Measurements from ENCODE around the gene SLC12A7. TPM values are rescaled to one million over a fixed set of nuclear protein-coding genes. Genes with fewer than 3 reads are reported as not detected.

SLC12A7 gene
- total RNA-seq, 4 donors from 2014 or later = 18.8 to 28.7 (median 24.5) TPM

DNA sequence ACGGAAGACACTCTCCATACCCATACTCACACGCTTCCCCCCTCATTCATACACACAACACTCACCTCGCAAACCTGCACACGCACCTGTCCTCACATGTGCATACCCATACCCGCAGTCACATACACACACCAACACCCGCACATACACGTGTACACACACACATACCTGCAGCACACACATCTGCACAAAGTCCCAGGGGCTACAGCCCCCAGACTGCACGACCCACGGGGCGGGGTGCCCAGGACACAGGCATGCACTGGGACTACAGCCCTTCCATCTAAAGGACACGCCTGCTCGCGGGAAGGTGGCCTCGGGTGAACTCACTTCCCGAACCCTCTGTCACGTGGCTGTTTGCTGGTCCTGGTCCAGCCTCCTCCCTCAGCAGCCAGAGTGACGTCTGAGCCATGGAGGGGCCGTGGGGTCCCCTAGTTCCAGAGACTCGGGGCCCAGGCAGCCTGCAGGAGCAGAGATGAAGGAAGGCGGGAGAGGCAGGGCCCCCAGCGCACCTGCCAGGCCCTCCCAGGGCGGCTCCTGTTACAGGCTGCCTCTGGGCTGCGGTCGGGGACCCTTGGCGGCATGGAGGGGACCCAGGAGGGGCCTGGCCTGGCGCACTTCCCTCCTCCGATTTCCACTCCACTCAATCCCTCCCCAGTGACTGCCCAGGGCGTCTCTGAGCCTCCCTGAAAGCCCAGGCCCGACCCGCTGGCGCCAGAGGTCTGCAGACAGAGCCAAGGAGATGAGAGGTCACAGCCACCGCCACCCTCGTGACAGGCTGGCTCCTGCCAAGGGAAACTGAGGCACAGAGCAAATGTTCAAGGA lies 8.1 kb downstream of the SLC12A7 start:
- whole genome bisulfite sequencing, 2 donors (ENCODE audit: low coverage in 1 of 2) = 30 to 50% methylated on average over 2 to 14 of the region's 33 CpGs
- TF ChIP-seq, protein P1, sequence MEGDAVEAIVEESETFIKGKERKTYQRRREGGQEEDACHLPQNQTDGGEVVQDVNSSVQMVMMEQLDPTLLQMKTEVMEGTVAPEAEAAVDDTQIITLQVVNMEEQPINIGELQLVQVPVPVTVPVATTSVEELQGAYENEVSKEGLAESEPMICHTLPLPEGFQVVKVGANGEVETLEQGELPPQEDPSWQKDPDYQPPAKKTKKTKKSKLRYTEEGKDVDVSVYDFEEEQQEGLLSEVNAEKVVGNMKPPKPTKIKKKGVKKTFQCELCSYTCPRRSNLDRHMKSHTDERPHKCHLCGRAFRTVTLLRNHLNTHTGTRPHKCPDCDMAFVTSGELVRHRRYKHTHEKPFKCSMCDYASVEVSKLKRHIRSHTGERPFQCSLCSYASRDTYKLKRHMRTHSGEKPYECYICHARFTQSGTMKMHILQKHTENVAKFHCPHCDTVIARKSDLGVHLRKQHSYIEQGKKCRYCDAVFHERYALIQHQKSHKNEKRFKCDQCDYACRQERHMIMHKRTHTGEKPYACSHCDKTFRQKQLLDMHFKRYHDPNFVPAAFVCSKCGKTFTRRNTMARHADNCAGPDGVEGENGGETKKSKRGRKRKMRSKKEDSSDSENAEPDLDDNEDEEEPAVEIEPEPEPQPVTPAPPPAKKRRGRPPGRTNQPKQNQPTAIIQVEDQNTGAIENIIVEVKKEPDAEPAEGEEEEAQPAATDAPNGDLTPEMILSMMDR (IDR thresholded peaks at IDR 0.05) = no peak
- TF ChIP-seq EP300 (IDR thresholded peaks at IDR 0.05) (no peak), POLR2AphosphoS5 (IDR thresholded peaks at IDR 0.05) (peak; percentile 21), POLR2A (IDR thresholded peaks at IDR 0.05) (no peak)
- H3K9me3 ChIP-seq = no peaks in the 10 kb centered on the region
- peak overlapping the region in 3 of 4 donors; percentile 56 to 90 (median 76) for H3K27ac ChIP-seq
- H3K4me1 ChIP-seq = peaks cover 0 to 98% (median 47%) of the 10 kb centered on the region in 3 donors
- ATAC-seq = peak; percentile 54
- H3K27me3 ChIP-seq = no peaks in the 10 kb centered on the region
- no peaks in the 10 kb centered on the region for H3K36me3 ChIP-seq
- H3K4me3 ChIP-seq = peak overlapping the region in 1 of 2 donors; percentile 25

DNA sequence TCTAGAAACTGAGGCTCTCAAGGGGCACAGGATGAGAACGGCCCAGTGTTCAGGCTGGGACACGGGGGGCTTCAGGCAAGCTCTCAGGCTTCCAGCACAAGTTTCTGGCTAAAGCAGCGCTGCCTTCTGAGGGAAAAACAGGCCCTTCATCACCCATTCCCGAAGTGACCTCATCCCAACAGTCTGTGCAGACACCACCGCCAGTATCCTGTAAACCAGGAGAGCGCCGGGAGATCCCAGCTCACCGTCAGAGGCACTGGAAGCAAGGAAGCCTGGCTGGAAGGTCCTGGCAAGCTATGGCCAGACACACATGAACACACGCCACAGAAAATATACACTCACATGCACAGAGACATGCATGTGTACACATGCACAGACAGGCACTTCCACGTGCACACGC lies 8.8 kb downstream of the SLC12A7 start:
- ATAC-seq = no peak
- no peak overlapping the region for H3K4me3 ChIP-seq
- H3K27me3 ChIP-seq = no peaks in the 10 kb centered on the region
- 68 to 70% methylated on average over 2 to 5 of the region's 11 CpGs for WGBS, 2 donors (ENCODE audit: low coverage in 1 of 2)
- H3K36me3 ChIP-seq = no peaks in the 10 kb centered on the region
- peaks cover 0 to 95% (median 47%) of the 10 kb centered on the region in 3 donors for H3K4me1 ChIP-seq
- no peaks in the 10 kb centered on the region for H3K9me3 ChIP-seq
- H3K27ac ChIP-seq = peak overlapping the region in 3 of 4 donors; percentile 19 to 90 (median 56)
- no peak for TF ChIP-seq POLR2AphosphoS5 (IDR thresholded peaks at IDR 0.05)
- no peak for TF ChIP-seq EP300 (IDR thresholded peaks at IDR 0.05)
- no peak for TF ChIP-seq POLR2A (IDR thresholded peaks at IDR 0.05)
- TF ChIP-seq, protein P1 (IDR thresholded peaks at IDR 0.05) = no peak

DNA sequence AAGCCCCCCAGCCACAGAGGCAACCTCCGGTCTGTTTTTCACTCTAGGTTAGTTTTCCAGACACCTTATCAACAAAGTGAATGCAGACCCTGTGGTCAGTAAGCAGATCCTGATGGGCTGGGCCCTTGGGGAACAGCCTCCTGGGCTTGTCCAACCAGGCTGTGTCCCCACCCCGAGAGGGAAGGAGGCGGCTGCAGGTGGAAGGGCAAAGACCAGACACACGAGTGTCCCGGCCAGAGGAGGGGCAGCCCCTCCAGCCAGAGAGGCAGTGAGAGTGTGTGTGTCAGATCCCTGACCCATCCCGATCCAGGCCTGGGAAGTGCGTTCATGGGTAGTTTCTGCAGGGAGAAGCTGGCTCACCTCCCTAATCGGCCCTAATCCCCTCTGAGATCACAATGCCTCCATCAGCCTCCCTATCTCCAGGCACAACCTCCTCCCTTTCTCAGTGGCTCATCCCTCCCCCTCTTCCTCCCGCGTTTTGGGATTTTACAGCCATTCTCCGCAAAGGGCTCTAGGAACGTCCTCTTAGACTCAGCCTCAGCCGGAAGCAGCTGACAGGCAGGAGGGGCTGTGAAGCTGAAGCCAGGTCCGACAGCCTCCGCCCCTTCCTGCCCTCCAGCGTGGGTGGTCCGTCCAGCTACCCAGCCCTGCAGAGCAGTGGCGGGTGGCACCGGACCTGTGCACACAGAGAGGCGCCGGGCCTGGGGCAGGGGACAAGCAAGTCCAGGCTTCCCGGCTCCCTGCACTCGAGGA lies 9.7 kb downstream of the SLC12A7 start:
- peak; percentile 15 for ATAC-seq
- Histone ChIP-seq H3K9me3 (no peaks in the 10 kb centered on the region), H3K4me3 (no peak overlapping the region), H3K4me1 (peaks cover 0 to 85% (median 47%) of the 10 kb centered on the region in 3 donors), H3K27ac (peak overlapping the region in 3 of 4 donors; percentile 19 to 90 (median 56)), H3K27me3 (no peaks in the 10 kb centered on the region), H3K36me3 (no peaks in the 10 kb centered on the region)
- TF ChIP-seq POLR2A (IDR thresholded peaks at IDR 0.05) (no peak), POLR2AphosphoS5 (IDR thresholded peaks at IDR 0.05) (no peak), EP300 (IDR thresholded peaks at IDR 0.05) (no peak)
- TF ChIP-seq, protein P1 (IDR thresholded peaks at IDR 0.05) = no peak
- WGBS, 2 donors (ENCODE audit: low coverage in 1 of 2) = 37 to 80% methylated on average over 1 to 8 of the region's 23 CpGs

DNA sequence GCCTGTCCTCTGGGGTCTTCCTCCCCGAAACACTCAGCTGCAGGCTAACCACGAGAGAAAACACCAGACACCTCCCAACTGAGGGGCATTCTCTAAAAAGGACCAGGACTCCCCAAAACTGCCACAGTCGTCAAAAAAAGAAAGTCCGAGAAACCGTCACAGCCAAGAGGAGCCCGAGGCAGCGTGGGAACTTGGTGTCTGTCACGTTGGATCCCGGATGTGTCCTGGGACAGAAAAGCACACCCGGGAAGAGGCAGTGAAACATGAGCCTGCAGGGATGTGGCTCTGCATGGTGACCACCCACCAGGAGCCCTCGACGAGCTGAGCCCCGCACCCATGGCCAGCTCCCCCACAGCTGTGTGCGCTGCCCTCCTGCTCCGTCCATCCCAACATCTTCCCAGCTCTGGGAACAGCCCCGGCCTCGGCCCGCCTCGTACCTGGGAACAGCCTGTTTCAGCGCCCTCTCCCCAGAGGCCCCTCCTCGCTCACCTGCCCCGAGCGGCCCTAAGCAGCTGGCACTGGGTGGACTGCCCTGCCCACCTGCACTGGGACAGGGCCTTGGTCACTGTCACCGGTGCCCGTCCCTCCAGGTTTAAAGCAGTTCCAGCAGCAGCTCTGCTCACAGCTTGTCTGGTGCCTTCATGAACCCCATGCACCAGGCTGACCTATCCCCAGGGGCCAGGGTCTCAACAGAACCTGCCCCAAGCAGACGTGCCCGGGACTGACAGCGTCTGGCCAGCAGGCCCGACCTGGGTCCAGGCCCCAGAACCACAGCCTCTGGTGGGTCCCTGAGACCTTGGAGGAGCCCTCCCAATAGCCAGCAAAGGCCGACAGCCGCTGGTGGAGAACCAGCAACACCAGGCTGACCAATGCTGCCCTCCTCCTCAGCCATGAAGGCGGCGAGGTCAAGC lies 10.9 kb downstream of the SLC12A7 start:
- no peaks in the 10 kb centered on the region for H3K27me3 ChIP-seq
- H3K4me3 ChIP-seq = no peak overlapping the region
- peaks cover 0 to 1% of the 10 kb centered on the region in 2 donors for H3K36me3 ChIP-seq
- WGBS, 2 donors (ENCODE audit: low coverage in 1 of 2) = 91 to 100% methylated on average over 2 to 17 of the region's 33 CpGs
- TF ChIP-seq POLR2A (IDR thresholded peaks at IDR 0.05) (no peak), POLR2AphosphoS5 (IDR thresholded peaks at IDR 0.05) (no peak), EP300 (IDR thresholded peaks at IDR 0.05) (no peak)
- TF ChIP-seq, protein P1 (IDR thresholded peaks at IDR 0.05) = no peak
- no peak for ATAC-seq
- no peaks in the 10 kb centered on the region for H3K9me3 ChIP-seq
- H3K4me1 ChIP-seq = peaks cover 0 to 73% (median 46%) of the 10 kb centered on the region in 3 donors
- no peak overlapping the region for H3K27ac ChIP-seq
